Liver (tissue), 9 donors: ENCODE data around the gene PER2. TPM values are rescaled to one million over a fixed set of nuclear protein-coding genes. Genes with fewer than 3 reads are reported as not detected.
A peak's percentile ranks its signal among the peaks of the same experiment; 100 is the strongest.

Experiments
- DNase-seq: peaks from one replicate; pipeline ENCODE4 v3.0.0-alpha.2; 2017; ENCODE audit warnings: low spot score
- H3K27ac ChIP-seq, 2 donors: one replicate each; pipeline ENCODE4 v1.7.0; 2013; ENCODE audit warnings: inconsistent platforms in 2 of 2, low read length in 2 of 2, control low read depth in 1 of 2, low read depth in 1 of 2, mild to moderate bottlenecking in 1 of 2
- H3K27me3 ChIP-seq, 4 donors: one replicate each; pipeline versions ENCODE4 v1.6.1 to v1.7.0; 2013; ENCODE audit warnings: low read length in 3 of 4, inconsistent platforms in 1 of 4, mild to moderate bottlenecking in 1 of 4, moderate library complexity in 1 of 4; ENCODE audit not compliant: control insufficient read depth in 4 of 4, insufficient read depth in 4 of 4
- H3K36me3 ChIP-seq, 4 donors: one replicate each; pipeline versions ENCODE4 v1.6.1 to v1.7.0; 2013; ENCODE audit warnings: low read length in 3 of 4, mild to moderate bottlenecking in 3 of 4, low read depth in 1 of 4, moderate library complexity in 1 of 4; ENCODE audit not compliant: control insufficient read depth in 4 of 4, insufficient read depth in 3 of 4
- H3K4me1 ChIP-seq, 4 donors: one replicate each; pipeline versions ENCODE4 v1.6.1 to v1.7.0; 2013; ENCODE audit warnings: low read length in 3 of 4, mild to moderate bottlenecking in 3 of 4, moderate library complexity in 1 of 4; ENCODE audit not compliant: control insufficient read depth in 4 of 4, insufficient read depth in 4 of 4
- H3K4me3 ChIP-seq, 3 donors: one replicate each; pipeline versions ENCODE4 v1.6.1 to v1.7.0; 2013; ENCODE audit warnings: low read length in 3 of 3, control low read depth in 1 of 3, low read depth in 1 of 3, mild to moderate bottlenecking in 1 of 3
- H3K9ac ChIP-seq, 2 donors: one replicate each; pipeline ENCODE4 v1.7.0; 2013; ENCODE audit warnings: low read length in 2 of 2, mild to moderate bottlenecking in 2 of 2, moderate library complexity in 2 of 2, control low read depth in 1 of 2, low read depth in 1 of 2
- H3K9me3 ChIP-seq, 4 donors: one replicate each; pipeline versions ENCODE4 v1.6.1 to v1.7.0; 2013; ENCODE audit warnings: low read length in 3 of 4; ENCODE audit not compliant: control insufficient read depth in 4 of 4
- EGR1 ChIP-seq, 2 donors: IDR thresholded peaks; 2 replicates each; pipeline ENCODE4 v1.6.1; 2016 to 2018; ENCODE audit warnings: antibody characterized with exemption in 2 of 2, low read depth in 2 of 2
- FOXA1 ChIP-seq: IDR thresholded peaks from 2 replicates; pipeline ENCODE4 v1.6.1; 2016; ENCODE audit warnings: antibody characterized with exemption
- FOXA2 ChIP-seq: IDR thresholded peaks from 2 replicates; pipeline ENCODE4 v1.6.1; 2016; ENCODE audit warnings: antibody characterized with exemption
- GABPA ChIP-seq, 2 donors: IDR thresholded peaks in 1 of 2; conservative IDR thresholded peaks in 1 of 2; 2 replicates each; pipeline ENCODE4 v1.6.1; 2016; ENCODE audit warnings: antibody characterized with exemption in 2 of 2, mild to moderate bottlenecking in 1 of 2, moderate library complexity in 1 of 2
- HNF4A ChIP-seq, 2 donors: conservative IDR thresholded peaks; 2 replicates each; pipeline ENCODE4 v1.6.1; 2016; ENCODE audit warnings: antibody characterized with exemption in 2 of 2, mild to moderate bottlenecking in 2 of 2
- HNF4G ChIP-seq: IDR thresholded peaks from 2 replicates; pipeline ENCODE4 v1.6.1; 2016; ENCODE audit warnings: antibody characterized with exemption
- JUND ChIP-seq, 2 donors: IDR thresholded peaks; 2 replicates each; pipeline ENCODE4 v1.6.1; 2016; ENCODE audit warnings: antibody characterized with exemption in 2 of 2
- NR2F2 ChIP-seq: IDR thresholded peaks from 2 replicates; pipeline ENCODE4 v1.6.1; 2016; ENCODE audit warnings: antibody characterized with exemption
- RAD21 ChIP-seq, 2 donors: IDR thresholded peaks; 2 replicates each; pipeline ENCODE4 v1.6.1; 2016; ENCODE audit warnings: antibody characterized with exemption in 2 of 2, mild to moderate bottlenecking in 2 of 2
- RXRA ChIP-seq, 2 donors: IDR thresholded peaks; 2 replicates each; pipeline ENCODE4 v1.6.1; 2017 to 2018; ENCODE audit warnings: antibody characterized with exemption in 2 of 2, mild to moderate bottlenecking in 1 of 2
- SP1 ChIP-seq: IDR thresholded peaks from 2 replicates; pipeline ENCODE4 v1.6.1; 2018; ENCODE audit warnings: antibody characterized with exemption, mild to moderate bottlenecking
- TAF1 ChIP-seq: conservative IDR thresholded peaks from 2 replicates; pipeline ENCODE4 v1.6.1; 2016; ENCODE audit warnings: antibody characterized with exemption, mild to moderate bottlenecking
- YY1 ChIP-seq: IDR thresholded peaks from 2 replicates; pipeline ENCODE4 v1.6.1; 2016; ENCODE audit warnings: antibody characterized with exemption, mild to moderate bottlenecking
- WGBS: extraction: QIAGEN DNeasy Blood & Tissue Kit; methylation state at CpG from one replicate; pipeline ENCODE4 v1.1.7; 2013; 5-methylcytosine and 5-hydroxymethylcytosine counted together
- polyA plus RNA-seq, 2 donors: library from polyadenylated mRNA; stranded (reverse) in 1 of 2; unstranded in 1 of 2; fragments of 200-250 nt in 1 of 2; fragments of >200 nt in 1 of 2; fragmentation: Nextera tagmentation in 1 of 2; extraction: Ambion mirVana in 1 of 2; gene quantifications; one replicate each; pipeline versions ENCODE4 v1.2.1 to v1.2.3, GENCODE V29; 2013 to 2015
- total RNA-seq, 2 donors: library from RNA; depleted of rRNA; stranded (reverse); fragments of >200 nt; gene quantifications; one replicate each; pipeline ENCODE4 v1.2.3, GENCODE V29; 2014
- TF ChIP-seq, protein P1 (sequence below): IDR thresholded peaks from 2 replicates; pipeline ENCODE4 v1.6.1; 2016; ENCODE audit warnings: antibody characterized with exemption
- TF ChIP-seq, protein P2 (sequence below): IDR thresholded peaks from 2 replicates; pipeline ENCODE4 v1.6.1; 2016; ENCODE audit warnings: antibody characterized with exemption
- TF ChIP-seq, protein P3 (sequence below): IDR thresholded peaks from 2 replicates; pipeline ENCODE4 v1.6.1; 2016; ENCODE audit warnings: antibody characterized with exemption, mild to moderate bottlenecking
- TF ChIP-seq, protein P4 (sequence below): fragments of 150-350 bp; IDR thresholded peaks from 2 replicates; pipeline ENCODE4 v1.5.1; 2017; ENCODE audit warnings: improper control_type of control experiment, low read depth, low read length; ENCODE audit not compliant: missing input control
- TF ChIP-seq, protein P5 (sequence below): IDR thresholded peaks from 2 replicates; pipeline ENCODE4 v1.6.1; 2016; ENCODE audit warnings: antibody characterized with exemption
- donor health status: healthy.
- donor health status: healthy.
- donor health status: healthy.
- donor health status: healthy.
- donor health status: healthy.

The PER2 gene
- total and polyA plus RNA-seq, 4 donors, result 1.1 to 12.5 (median 4.1) TPM

DNA sequence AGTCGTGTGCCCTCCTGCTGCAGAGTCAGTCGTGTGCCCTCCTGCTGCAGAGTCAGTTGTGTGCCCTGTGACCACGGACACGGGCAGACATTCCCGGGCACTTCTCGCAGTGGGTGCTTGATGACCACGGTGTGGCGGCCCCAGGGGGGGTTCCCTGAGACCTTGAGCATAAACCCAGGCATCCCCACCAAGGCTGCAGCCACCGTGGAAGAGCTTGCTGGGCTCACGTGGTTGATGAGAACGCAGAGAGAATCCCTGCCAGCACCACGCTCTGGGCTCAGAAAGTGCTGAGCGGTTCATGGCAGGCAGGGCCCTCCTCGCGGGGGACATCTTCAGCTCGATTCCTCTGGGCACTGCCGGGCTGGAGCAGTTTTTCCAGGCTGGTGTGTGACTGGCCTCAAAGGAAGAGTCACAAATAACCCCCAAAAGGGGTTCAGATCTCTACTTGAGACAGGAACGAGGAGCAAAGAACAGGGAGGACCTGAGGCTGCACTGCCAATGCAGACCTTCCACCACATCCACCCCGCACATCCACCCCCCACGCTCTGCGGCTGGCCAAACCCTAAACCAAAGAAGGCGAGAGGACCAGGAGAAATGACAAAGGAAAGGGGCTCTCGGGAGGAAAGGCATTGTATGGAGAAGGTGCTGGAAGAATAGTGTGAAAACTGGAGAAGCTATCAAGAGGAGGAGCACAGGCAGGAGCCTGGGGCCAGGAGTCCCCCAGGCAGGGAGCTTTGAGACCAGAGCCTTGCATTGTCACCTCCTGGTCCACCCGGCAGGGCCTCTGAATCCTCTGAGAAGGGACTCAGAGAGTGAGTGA, 8.4 kb upstream of the PER2 start:
- no peak for DNase-seq
- TF ChIP-seq JUND (IDR thresholded peaks at IDR 0.05), result no peak
- no peak for TF ChIP-seq YY1
- TF ChIP-seq RAD21 (IDR thresholded peaks at IDR 0.05), result no peak
- no peak for TF ChIP-seq FOXA2
- no peak for TF ChIP-seq RXRA (IDR thresholded peaks at IDR 0.05)
- TF ChIP-seq NR2F2, result no peak
- no peak for TF ChIP-seq SP1
- TF ChIP-seq, protein P1, sequence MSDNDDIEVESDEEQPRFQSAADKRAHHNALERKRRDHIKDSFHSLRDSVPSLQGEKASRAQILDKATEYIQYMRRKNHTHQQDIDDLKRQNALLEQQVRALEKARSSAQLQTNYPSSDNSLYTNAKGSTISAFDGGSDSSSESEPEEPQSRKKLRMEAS, result no peak
- TF ChIP-seq, protein P2, sequence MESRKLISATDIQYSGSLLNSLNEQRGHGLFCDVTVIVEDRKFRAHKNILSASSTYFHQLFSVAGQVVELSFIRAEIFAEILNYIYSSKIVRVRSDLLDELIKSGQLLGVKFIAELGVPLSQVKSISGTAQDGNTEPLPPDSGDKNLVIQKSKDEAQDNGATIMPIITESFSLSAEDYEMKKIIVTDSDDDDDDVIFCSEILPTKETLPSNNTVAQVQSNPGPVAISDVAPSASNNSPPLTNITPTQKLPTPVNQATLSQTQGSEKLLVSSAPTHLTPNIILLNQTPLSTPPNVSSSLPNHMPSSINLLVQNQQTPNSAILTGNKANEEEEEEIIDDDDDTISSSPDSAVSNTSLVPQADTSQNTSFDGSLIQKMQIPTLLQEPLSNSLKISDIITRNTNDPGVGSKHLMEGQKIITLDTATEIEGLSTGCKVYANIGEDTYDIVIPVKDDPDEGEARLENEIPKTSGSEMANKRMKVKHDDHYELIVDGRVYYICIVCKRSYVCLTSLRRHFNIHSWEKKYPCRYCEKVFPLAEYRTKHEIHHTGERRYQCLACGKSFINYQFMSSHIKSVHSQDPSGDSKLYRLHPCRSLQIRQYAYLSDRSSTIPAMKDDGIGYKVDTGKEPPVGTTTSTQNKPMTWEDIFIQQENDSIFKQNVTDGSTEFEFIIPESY, result no peak
- TF ChIP-seq HNF4G, result no peak
- TF ChIP-seq FOXA1, result no peak
- no peak for TF ChIP-seq HNF4A (conservative IDR thresholded peaks at IDR 0.05)
- no peak for TF ChIP-seq EGR1 (IDR thresholded peaks at IDR 0.05; ENCODE audit: low read depth in 2 of 2)
- TF ChIP-seq, protein P3, sequence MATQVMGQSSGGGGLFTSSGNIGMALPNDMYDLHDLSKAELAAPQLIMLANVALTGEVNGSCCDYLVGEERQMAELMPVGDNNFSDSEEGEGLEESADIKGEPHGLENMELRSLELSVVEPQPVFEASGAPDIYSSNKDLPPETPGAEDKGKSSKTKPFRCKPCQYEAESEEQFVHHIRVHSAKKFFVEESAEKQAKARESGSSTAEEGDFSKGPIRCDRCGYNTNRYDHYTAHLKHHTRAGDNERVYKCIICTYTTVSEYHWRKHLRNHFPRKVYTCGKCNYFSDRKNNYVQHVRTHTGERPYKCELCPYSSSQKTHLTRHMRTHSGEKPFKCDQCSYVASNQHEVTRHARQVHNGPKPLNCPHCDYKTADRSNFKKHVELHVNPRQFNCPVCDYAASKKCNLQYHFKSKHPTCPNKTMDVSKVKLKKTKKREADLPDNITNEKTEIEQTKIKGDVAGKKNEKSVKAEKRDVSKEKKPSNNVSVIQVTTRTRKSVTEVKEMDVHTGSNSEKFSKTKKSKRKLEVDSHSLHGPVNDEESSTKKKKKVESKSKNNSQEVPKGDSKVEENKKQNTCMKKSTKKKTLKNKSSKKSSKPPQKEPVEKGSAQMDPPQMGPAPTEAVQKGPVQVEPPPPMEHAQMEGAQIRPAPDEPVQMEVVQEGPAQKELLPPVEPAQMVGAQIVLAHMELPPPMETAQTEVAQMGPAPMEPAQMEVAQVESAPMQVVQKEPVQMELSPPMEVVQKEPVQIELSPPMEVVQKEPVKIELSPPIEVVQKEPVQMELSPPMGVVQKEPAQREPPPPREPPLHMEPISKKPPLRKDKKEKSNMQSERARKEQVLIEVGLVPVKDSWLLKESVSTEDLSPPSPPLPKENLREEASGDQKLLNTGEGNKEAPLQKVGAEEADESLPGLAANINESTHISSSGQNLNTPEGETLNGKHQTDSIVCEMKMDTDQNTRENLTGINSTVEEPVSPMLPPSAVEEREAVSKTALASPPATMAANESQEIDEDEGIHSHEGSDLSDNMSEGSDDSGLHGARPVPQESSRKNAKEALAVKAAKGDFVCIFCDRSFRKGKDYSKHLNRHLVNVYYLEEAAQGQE, result no peak
- TF ChIP-seq TAF1, result no peak
- no peaks in the 10 kb centered on the region for H3K27me3 ChIP-seq
- H3K36me3 ChIP-seq, result no peaks in the 10 kb centered on the region
- peaks cover 14 to 59% (median 45%) of the 10 kb centered on the region in 4 donors for H3K4me1 ChIP-seq
- H3K9me3 ChIP-seq, result no peaks in the 10 kb centered on the region
- H3K4me3 ChIP-seq, result no peak overlapping the region
- 82% methylated on average over 24 of the region's 24 CpGs for WGBS
- H3K27ac ChIP-seq, result peak overlapping the region in 1 of 2 donors; percentile 60
- H3K9ac ChIP-seq, result peak overlapping the region in 1 of 2 donors; percentile 42

DNA sequence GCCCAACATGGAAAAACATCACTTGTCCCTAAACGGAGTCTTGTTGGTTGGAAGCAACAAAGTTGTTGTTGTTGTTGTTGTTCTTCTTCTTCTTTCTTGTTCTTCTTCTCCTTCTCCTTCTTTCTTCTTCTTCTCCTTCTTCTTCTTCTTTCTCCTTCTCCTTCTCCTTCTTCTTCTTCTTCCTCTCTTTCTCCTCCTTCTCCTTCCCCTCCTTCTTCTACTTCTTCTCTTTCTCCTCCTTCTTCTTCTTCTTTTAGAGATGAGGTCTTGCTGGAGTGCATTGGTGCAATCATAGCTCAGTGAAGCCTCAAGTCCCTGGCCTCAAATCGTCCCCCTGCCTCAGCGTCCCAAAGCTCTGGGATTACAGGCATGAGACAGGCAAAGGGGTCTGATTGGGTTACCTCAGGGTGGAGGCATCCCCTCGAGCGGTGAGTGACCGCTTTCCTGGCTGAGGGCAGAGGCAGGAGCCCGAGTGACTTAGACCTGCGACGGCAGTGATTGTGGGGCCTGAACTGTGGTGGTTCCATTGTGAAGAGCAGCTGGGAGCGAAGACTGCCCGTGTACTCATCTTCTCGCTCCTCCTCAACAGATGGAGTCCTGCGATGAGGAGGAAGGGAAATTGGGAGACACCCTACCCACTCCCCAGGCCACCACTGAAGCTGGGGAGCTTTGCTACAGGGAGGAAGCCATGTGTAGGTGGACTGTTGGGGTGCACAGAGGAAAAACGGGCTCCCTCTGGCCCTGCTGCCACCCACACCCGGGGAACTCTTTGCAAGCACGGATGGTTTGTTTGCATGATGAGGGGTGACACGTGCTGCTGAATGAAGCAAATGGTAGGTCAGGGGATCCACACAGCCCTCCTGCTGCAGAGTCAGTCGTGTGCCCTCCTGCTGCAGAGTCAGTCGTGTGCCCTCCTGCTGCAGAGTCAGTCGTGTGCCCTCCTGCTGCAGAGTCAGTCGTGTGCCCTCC, 7.0 kb upstream of the PER2 start:
- peaks cover 14 to 51% (median 39%) of the 10 kb centered on the region in 4 donors for H3K4me1 ChIP-seq
- H3K27ac ChIP-seq, result peak overlapping the region in 1 of 2 donors; percentile 4
- H3K27me3 ChIP-seq, result no peaks in the 10 kb centered on the region
- H3K36me3 ChIP-seq, result no peaks in the 10 kb centered on the region
- DNase-seq, result no peak
- 88% methylated on average over 20 of the region's 21 CpGs for WGBS
- H3K9me3 ChIP-seq, result no peaks in the 10 kb centered on the region
- no peak overlapping the region for H3K4me3 ChIP-seq
- no peak overlapping the region for H3K9ac ChIP-seq
- TF ChIP-seq FOXA1 (no peak), HNF4G (no peak), TAF1 (no peak), GABPA (IDR thresholded peaks at IDR 0.05 in 1 of 2, conservative IDR thresholded peaks at IDR 0.05 in 1 of 2) (no peak)
- TF ChIP-seq, protein P4, sequence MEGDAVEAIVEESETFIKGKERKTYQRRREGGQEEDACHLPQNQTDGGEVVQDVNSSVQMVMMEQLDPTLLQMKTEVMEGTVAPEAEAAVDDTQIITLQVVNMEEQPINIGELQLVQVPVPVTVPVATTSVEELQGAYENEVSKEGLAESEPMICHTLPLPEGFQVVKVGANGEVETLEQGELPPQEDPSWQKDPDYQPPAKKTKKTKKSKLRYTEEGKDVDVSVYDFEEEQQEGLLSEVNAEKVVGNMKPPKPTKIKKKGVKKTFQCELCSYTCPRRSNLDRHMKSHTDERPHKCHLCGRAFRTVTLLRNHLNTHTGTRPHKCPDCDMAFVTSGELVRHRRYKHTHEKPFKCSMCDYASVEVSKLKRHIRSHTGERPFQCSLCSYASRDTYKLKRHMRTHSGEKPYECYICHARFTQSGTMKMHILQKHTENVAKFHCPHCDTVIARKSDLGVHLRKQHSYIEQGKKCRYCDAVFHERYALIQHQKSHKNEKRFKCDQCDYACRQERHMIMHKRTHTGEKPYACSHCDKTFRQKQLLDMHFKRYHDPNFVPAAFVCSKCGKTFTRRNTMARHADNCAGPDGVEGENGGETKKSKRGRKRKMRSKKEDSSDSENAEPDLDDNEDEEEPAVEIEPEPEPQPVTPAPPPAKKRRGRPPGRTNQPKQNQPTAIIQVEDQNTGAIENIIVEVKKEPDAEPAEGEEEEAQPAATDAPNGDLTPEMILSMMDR, result no peak
- TF ChIP-seq, protein P5, sequence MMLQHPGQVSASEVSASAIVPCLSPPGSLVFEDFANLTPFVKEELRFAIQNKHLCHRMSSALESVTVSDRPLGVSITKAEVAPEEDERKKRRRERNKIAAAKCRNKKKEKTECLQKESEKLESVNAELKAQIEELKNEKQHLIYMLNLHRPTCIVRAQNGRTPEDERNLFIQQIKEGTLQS, result no peak
- TF ChIP-seq, protein P3, result no peak
